Lower lobe of right lung (tissue), 2 donors: ENCODE results near the gene RIPOR3. TPM values are rescaled to one million over a fixed set of nuclear protein-coding genes. Genes with fewer than 3 reads are reported as not detected.
A peak's percentile ranks its signal among the peaks of the same experiment; 100 is the strongest.

Source experiments
- ATAC-seq, 2 donors: fragments of 200-7000 bp; cut with Tn5 transposase; one replicate each; pipeline ENCODE4 v1.9.1; 2020 to 2022; ENCODE audit warnings: mild to moderate bottlenecking in 2 of 2, moderate library complexity in 2 of 2
- DNase-seq: peaks from one replicate; pipeline ENCODE4 v3.0.0-alpha.2; 2020
- H3K27ac ChIP-seq: fragments of 200-600 bp; one replicate; pipeline ENCODE4 v1.8.0; 2022
- H3K27me3 ChIP-seq: fragments of 200-600 bp; one replicate; pipeline ENCODE4 v1.8.0; 2022; ENCODE audit warnings: low read depth
- H3K36me3 ChIP-seq: fragments of 200-600 bp; one replicate; pipeline ENCODE4 v1.8.0; 2022; ENCODE audit warnings: mild to moderate bottlenecking
- H3K4me1 ChIP-seq: fragments of 200-600 bp; one replicate; pipeline ENCODE4 v1.8.0; 2022
- H3K4me3 ChIP-seq: fragments of 200-600 bp; one replicate; pipeline ENCODE4 v1.8.0; 2022; ENCODE audit warnings: mild to moderate bottlenecking
- H3K9me3 ChIP-seq: fragments of 200-600 bp; one replicate; pipeline ENCODE4 v1.8.0; 2022
- intact Hi-C: fragments of 100-400 bp; cut with DNase I; formaldehyde crosslinking; loops from one replicate; pipeline ENCODE4 v1.11.0; 2022
- total RNA-seq: library from RNA; stranded (reverse); fragmentation: NEBNext Ultra II Directional; extraction: Animal tissue kit (Norgen Biotek cat#: 25700); gene quantifications from one replicate; pipeline ENCODE4 v1.2.1, GENCODE V29; 2021
- TF ChIP-seq, protein P1 (sequence below): fragments of 200-600 bp; IDR thresholded peaks from one replicate; pipeline ENCODE4 v1.8.0; 2022; ENCODE audit warnings: antibody characterized with exemption, mild to moderate bottlenecking
- donor health status: DM: no; HTN: yes; CAD: no; lungs with severe emphysema.

The RIPOR3 gene
- total RNA-seq, 1 donor from 2014 or later: 11.0 TPM

DNA sequence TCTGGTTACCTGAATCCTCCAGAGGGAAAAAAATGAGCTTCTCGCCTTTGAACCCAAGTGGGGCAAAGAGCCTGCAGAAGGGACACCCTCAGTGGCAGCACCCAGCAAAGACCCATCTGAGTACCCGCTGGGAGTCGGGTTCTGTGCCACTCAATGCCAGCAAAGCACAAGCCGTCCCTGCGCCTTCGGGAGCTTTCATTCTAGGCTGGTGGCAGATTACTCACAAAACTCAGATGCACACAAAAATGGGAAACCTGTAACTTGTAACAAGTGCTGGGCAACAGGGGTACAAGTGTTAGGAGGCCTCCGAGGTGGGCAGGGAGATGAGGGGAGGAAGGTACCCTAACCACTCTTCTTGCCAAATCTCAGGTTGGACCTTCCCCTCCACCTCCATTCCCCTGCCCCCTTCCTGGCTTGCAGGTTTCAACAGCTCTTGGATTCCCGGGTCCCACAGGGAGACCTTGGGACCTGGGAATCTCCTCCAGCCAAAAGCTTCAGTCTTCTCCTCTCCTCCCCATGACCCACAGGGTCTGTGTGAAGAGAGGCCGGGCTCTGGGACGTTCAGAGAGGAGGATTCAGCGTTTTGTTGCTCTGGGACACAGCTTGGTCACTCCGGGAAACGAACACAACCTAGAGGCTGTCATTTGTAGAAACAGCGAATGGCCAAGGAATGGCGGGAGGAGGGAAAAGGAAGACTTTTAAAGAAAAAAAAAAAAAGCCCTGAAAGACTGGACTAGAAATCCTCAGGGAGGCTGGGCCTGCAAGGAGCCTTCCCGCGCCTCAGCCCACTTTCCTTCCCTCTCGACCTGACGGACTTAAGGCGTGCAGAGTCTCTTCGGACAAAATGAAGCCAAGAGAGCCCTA, 38.8 kb upstream of the RIPOR3 start:
- intact Hi-C loops: no loop called here
- Histone ChIP-seq H3K27me3 (peaks cover 4% of the 10 kb centered on the region), H3K4me1 (peaks cover 37% of the 10 kb centered on the region), H3K36me3 (no peaks in the 10 kb centered on the region), H3K27ac (peak overlapping the region; percentile 81), H3K4me3 (peak overlapping the region; percentile 93), H3K9me3 (no peaks in the 10 kb centered on the region)
- TF ChIP-seq, protein P1, sequence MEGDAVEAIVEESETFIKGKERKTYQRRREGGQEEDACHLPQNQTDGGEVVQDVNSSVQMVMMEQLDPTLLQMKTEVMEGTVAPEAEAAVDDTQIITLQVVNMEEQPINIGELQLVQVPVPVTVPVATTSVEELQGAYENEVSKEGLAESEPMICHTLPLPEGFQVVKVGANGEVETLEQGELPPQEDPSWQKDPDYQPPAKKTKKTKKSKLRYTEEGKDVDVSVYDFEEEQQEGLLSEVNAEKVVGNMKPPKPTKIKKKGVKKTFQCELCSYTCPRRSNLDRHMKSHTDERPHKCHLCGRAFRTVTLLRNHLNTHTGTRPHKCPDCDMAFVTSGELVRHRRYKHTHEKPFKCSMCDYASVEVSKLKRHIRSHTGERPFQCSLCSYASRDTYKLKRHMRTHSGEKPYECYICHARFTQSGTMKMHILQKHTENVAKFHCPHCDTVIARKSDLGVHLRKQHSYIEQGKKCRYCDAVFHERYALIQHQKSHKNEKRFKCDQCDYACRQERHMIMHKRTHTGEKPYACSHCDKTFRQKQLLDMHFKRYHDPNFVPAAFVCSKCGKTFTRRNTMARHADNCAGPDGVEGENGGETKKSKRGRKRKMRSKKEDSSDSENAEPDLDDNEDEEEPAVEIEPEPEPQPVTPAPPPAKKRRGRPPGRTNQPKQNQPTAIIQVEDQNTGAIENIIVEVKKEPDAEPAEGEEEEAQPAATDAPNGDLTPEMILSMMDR: no peak
- ATAC-seq: peak; percentile 0
- no peak for DNase-seq

DNA sequence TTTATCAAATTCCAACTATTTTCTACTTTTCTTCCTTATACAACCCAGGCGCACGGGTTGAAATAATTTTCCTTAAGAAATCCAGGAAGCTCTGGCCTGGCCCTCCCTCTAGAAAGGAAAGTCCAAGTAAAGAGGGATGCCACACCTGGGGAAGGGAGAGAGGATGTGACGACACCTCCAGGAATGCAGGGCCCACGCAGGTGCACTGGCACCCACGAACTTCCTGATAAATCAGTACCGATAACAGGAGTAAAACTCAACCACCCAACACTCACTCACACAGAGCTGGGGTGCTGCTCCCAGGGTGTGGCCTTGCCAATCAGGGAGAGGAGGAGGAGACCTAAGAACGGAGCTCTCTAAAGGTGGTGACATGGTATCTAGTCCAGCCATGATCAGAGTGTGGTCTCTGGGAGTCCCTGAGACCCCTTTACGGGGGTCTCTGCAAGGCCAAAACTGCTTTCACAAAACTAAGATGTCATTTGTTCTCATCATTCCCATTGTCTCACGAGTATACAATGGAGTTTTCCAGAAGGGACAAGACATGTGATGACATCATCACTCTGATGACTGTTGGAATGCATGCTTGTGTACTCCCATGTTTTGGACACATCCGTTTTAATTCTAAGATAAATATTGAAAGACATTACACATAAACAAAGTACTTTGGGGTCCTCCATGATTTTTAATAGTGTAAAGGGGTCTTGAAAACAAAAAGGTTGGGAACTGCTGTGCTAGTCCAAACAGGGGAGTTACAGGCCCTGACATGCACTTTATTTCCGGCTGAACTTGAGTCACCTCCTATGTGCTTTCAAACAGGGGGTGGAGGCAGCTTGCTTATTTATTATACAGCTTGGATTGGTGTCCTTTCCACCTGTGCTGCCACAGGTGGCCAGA, 37.9 kb upstream of the RIPOR3 start:
- H3K27me3 ChIP-seq: peaks cover 4% of the 10 kb centered on the region
- DNase-seq (peak; percentile 54), ATAC-seq (peak in 1 of 2 donors; percentile 3)
- peak overlapping the region; percentile 81 for H3K27ac ChIP-seq
- no peak overlapping the region for H3K4me3 ChIP-seq
- intact Hi-C loops: no loop called here
- H3K36me3 ChIP-seq: no peaks in the 10 kb centered on the region
- peaks cover 42% of the 10 kb centered on the region for H3K4me1 ChIP-seq
- TF ChIP-seq, protein P1: no peak
- H3K9me3 ChIP-seq: no peaks in the 10 kb centered on the region

DNA sequence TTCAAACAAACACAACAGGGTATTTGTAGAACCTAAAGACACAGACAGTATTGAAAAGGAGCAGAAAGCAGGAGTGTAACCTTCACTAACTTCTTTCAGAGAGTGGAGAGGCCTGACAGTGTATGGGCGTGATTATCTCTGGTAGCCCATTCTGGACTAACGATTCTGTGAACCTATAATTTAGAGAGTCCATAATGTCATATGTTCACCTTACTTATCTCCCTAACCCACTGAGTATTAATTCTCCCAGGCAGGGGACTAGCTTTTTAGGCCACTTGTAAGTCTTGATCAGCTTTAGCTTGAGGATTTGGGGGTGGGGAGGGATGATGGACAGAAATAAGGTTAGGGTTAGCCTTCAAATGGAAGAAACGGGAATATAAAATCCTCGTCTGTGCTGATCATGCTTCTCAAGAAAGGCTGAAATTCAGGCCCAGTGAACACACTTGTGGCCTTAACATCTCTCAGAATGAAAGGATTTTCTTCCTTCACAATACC, 37.2 kb upstream of the RIPOR3 start:
- no peak for ATAC-seq
- Histone ChIP-seq H3K27ac (peak overlapping the region; percentile 81), H3K4me1 (peaks cover 42% of the 10 kb centered on the region), H3K4me3 (no peak overlapping the region), H3K9me3 (no peaks in the 10 kb centered on the region), H3K36me3 (no peaks in the 10 kb centered on the region), H3K27me3 (peaks cover 4% of the 10 kb centered on the region)
- intact Hi-C loops: no loop called here
- TF ChIP-seq, protein P1: no peak
- no peak for DNase-seq

DNA sequence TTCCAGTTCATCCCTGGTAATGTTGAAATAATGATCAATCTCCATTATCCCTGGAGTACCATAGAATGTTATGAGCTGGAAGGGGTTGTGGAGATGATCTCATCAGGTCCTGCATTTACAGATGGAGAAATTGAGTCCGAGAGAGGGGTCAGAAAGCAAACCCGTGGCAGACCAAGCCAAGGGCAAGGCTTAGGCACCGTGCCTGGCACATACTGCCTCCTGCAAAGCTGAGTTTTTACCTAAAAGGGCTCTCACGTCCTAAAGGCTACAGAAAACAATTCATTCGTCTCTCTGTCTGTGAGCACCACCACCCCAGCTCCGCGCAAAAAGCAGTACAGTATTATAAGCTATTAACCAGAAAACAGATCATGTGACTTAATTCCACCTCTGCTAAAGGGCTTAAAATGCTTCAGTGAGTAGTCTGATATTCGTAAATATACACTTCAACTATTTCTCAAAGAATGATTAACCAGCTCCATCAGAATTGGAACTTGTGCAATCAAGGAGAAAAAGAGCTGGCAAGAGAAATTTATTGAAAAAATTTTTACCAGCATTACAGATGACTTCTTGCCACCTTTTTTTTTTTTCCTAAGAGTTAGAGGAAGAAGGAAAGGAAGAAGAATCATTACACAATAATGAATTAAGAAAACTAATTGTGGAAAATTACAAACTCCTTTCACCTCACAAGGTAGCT, 36.6 kb upstream of the RIPOR3 start:
- peaks cover 4% of the 10 kb centered on the region for H3K27me3 ChIP-seq
- H3K4me3 ChIP-seq: no peak overlapping the region
- TF ChIP-seq, protein P1: no peak
- ATAC-seq (peak in 1 of 2 donors; percentile 9), DNase-seq (no peak)
- no peaks in the 10 kb centered on the region for H3K9me3 ChIP-seq
- intact Hi-C loops: no loop called here
- peak overlapping the region; percentile 81 for H3K27ac ChIP-seq
- H3K36me3 ChIP-seq: no peaks in the 10 kb centered on the region
- peaks cover 42% of the 10 kb centered on the region for H3K4me1 ChIP-seq
